ENCODE data around the gene RNF144A.

RNF144A gene

DNA sequence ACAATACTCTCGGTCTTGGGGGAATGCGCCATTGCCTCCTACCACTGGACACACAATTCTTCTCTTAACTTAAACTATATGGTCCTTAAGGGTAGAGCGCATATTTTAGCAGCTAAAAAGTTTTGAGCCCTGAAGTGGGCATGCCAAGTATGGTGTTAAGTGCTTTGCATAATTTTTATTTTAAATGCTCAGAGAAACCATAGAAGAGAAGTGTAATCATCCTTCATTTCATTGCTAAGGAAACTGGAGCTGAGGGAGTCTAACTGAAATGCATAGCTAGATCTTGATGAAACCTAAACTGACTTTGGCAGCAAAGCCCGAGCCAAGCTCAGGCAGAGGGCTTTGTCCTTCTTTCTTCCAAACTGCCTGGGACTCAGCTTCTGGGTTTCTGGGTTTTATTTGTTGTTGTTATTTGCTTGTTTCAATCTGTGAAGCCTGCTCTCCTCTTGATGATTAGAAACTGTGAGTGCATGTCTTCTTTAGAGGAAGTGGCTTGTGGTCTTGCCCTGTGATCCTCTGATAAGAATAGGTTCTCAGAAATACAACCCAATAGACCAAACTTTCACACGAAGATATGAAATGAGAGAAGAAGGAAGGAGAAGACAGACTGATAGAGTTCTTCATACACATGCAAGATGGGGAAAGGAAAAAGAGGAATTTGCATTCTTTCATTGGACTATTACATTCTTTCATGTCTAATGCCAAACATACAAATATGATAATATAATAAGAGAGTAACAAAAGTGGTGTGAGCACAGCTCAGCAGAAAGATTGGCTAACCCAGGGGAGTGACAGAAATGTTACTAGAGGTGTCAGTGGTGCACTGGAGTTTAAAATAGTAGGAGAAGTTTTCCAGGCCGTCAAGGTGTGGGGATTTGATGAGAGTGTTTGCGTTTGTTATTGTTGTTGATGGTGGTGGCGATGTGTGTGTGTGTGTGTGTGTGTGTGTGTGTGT, 7.5 kb upstream of the RNF144A start:
- no peak for DNase-seq (ENCODE audit: low spot score)

DNA sequence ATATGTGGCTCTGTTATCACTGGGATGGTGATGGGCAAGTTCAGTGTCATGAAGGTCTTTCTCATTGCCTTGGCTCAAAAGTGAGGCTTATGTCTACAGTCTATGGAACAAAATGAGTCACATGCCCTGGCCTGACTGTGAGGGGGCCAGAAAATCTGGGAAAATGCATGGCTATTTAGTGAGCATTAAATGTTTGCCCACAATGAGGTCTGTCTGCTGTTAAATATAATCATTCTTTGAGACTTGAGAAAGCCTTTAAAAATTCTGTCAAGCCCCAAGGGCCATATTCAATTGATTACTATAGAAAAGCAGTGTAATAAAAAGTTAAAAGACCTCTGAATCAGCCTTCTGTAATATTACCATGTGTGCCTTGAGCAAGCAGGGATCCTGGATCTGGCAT, 5.5 kb upstream of the RNF144A start:
- DNase-seq (ENCODE audit: low spot score), result no peak

GRCh38 chr2:6913415-6914157, 3.6 kb upstream of the RNF144A start:
- DNase-seq (ENCODE audit: low spot score), result no peak

GRCh38 chr2:6914828-6915227, 2.4 kb upstream of the RNF144A start:
- no peak for DNase-seq (ENCODE audit: low spot score)

GRCh38 chr2:6915399-6915798, 1.8 kb upstream of the RNF144A start:
- no peak for DNase-seq (ENCODE audit: low spot score)

DNA sequence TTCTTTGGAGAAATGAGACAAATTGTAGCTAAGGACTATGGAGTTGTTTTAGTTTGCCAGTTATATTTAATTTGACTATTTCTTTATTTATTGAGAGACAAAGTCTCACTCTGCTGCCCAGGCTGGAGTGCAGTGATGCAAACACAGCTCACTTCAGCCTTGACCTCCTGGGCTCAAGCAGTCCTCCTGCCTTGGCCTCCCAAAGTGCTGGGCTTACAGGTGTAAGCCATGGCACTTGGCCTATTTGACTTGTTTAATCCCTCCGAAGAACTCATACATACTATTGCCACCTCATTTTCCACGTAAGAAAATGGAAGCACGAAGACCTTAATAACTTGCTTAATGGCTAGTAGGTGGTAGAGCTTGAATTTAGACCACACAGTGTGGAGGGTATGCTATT, 988 bp upstream of the RNF144A start:
- no peak for DNase-seq (ENCODE audit: low spot score)

DNA sequence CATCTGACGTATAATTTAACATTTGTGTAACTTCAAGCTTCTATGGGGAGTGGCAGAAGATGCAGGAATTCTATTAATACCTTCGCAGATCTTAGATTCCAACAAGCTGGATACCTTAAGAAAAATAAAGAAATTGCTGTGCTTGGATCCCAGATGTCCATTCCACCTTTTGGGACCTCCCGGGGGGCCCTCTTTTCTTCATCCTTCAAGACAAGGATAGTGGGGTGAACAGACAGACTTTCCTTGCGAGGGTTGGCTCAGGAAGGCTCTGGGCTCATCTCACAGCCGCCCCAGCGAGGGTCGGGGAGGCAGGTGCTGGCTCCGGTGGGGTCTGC, 509 bp upstream of the RNF144A start:
- no peak for DNase-seq (ENCODE audit: low spot score)

GRCh38 chr2:6917761-6918421, 679 bp downstream of the RNF144A start:
- DNase-seq (ENCODE audit: low spot score), result no peak

GRCh38 chr2:6919901-6920742, 2.9 kb downstream of the RNF144A start:
- DNase-seq (ENCODE audit: low spot score), result no peak

- no peak for DNase-seq (ENCODE audit: low spot score)
Observed at GRCh38 chr2:6920743-6921064, 3.5 kb downstream of the RNF144A start.

DNA sequence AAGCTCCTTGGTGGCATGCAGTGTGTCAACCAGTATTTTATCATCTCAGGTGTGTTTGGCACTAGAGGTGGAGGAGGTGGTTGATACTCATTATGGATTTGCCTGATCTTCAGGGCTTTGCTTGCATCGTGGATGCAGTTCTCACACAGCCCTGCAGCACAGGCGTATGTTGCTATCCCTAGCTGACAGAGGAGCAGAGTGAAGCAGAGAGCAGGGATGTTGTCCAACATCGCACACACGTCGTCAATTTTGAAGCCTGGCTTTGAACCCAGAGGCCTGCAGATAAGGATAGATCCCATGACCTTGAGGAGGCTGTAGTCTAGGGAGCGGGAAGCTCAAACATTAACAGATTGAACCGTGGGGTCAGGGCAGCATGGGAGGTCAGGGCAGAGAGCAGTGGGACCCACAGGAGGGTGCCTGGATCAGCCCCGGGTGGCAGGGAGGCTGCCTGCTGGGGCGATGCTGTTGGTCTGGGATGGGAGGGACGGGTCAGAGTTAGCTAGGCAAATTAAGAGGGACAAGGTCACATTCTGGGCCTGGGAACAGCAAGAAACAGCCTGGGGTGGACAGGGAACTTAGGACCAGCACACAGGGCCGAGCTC, 4.2 kb downstream of the RNF144A start:
- no peak for DNase-seq (ENCODE audit: low spot score)

DNA sequence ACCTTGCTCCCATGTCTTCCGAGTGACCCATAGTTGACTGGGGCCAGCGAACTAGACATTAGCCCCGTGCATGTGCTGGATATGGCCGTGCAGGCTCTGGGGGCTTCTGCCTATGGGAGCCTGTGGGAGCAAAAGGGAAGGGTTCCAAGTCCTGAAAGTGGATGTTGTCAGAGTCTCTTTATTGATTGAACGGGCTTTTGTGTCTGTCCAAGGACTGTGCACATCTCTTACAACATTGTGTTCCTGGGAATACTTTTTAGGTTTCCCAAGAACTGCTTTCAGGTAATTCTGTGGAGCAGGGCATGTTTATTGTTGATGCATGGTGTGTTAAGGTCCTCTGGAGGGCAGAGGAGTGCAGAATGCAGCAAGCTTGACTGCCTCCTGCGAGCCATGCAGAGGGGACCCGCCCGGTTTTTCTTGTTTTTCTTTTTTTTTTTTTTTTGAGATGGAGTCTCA, 5.0 kb downstream of the RNF144A start:
- DNase-seq (ENCODE audit: low spot score), result no peak

DNA sequence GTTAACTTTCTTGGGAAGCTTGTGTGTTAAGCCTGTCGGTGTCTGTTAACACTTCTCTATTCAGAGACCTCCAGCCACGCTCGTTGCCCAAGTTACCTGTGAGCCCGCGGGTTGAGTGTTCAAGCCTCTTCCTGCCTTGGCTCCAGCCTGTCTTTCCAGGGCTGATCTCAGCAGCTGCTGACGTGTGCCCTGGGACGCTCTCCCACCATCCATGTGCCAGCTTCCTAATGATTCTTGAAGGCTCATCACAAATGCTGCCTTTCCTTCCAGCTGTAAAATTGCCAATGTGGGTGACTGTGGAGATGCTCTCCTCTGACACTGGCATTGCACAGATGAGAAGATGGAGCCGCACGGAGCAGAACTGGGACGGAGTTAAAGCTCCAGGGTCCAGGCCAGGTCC, 6.1 kb downstream of the RNF144A start:
- no peak for DNase-seq (ENCODE audit: low spot score)

DNA sequence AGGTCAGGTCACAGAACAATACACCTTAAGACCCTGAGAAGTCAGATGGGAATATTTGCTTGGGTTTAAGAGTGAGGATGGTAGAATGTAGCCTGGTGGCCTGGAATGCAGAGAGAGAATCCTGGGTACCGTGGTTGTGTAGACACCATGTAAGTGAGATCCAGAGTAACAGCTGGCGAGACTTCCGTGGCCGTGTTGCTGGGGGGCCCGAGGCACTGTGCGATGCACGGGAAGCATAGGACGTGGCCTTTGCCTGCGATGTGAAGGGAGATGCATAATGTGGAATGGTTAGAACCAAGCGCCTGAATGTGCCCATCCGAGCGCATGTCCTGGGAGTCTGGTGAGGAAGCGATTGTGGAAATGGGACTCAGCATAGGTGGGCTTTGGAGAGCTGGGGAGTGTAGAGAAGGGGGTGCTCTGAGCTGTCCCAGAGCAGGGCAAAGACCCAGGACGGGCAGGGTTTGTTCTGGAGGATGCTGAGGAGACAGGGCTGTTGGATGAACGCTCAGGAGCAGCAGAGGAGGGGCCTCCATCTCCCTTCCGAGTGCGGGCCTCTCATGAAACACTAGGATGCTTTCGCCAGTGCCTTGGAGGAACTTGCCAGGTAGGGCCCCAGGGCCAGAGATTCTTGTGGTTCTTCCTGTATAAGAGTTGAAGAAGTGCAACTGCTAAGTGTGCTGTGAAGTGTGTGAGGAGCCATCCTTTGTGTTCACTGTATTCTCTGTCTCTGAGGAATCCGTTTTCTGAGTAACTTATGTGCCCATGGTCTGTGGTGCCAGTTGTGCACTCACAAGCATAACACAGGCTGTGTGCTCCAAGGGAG, 7.1 kb downstream of the RNF144A start:
- DNase-seq (ENCODE audit: low spot score), result no peak

DNA sequence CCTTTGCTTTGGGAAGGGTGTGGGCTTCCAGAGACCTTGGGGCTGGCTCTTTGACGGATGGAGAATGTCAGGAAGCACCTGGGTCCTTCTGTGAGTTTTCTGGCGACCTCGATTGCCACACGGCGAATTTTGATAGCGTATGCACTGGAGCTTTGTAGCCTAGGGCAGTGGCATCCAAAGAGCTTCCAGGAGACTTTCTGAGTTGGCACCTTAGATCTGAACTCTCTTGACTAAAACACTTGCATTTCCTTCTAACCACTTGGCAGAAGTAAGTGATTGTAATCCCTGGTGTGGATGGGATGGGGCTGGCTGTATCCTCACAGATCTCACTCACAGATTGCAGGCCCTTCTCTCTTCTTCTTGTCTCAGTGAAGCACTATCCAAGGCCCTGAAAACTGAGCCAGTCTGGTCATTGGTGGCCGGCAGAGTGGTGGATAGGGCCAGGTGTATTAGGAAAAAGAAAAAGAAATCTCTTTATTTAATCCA, 7.8 kb downstream of the RNF144A start:
- DNase-seq (ENCODE audit: low spot score), result no peak

DNA sequence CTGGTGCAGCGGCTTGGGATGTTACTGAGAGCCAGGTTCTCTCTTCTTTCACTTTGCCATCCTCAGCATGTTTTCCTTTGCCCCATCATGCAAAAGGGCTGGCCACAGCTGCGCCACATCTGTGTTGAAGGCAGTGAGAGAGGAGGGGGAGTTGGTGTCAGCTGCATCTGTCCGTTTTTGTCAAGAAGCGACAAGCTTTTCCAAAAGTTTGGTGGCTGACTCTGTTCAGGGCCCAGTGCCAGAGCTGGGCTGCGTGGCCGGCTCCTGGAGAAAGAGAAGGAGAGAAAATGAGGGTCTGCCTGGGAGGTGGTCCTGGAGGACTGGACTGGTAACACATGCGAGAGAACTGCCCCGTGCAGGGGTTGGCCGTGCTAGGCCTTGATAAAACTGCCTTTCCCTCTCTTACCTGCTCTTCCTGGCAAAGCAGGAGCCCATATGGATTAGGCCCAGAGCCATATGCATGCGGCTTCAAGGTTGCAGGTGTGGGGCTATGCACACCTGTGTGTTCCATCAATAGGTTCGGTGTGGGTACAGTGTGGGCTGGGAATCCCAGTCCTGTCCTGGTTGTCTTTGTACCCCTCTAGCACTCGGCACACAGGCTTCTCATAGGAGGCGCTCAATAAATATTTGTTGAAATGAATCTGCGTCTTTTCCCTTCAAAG, 9.0 kb downstream of the RNF144A start:
- no peak for DNase-seq (ENCODE audit: low spot score)

- no peak for DNase-seq (ENCODE audit: low spot score)
Observed at GRCh38 chr2:6927186-6927585, 10.0 kb downstream of the RNF144A start.

DNA sequence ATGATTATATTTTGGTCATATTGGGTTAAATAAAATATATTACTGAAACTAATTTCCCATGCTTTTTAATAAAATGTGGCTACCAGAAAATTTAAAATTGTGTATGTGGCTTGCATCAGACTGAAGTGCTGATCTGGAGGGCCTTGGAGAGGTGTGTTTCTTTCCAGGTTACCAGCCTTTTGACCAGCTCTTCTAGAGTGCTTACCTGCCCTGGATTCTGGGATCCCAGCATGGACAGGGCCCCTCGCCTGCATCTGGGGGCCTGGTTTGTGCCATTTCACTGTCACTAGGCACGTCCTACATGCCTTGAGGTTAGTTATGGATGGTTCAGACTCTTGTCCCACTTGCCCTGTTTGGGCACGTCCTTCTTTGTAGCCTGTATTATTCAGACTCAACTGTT, 10.5 kb downstream of the RNF144A start:
- DNase-seq (ENCODE audit: low spot score), result no peak

- DNase-seq (ENCODE audit: low spot score), result no peak
Observed at GRCh38 chr2:6928452-6928851, 11.2 kb downstream of the RNF144A start.
